Hematopoietic multipotent progenitor cell (in vitro differentiated cells): ENCODE results near the gene BMP8B. TPM values are rescaled to one million over a fixed set of nuclear protein-coding genes. Genes with fewer than 3 reads are reported as not detected.
A peak's percentile ranks its signal among the peaks of the same experiment; 100 is the strongest.

Source experiments
- DNase-seq, 3 donors: peaks; one replicate each; pipeline ENCODE4 v3.0.0-alpha.2; 2011 to 2015; ENCODE audit warnings: low read depth in 2 of 3, low spot score in 2 of 3
- total RNA-seq: library from RNA; depleted of rRNA; stranded (reverse); fragments of >200 nt; gene quantifications from one replicate; pipeline ENCODE4 v1.2.3, GENCODE V29; 2012

The BMP8B gene
- total RNA-seq, 1 donor: 0.27 TPM

DNA sequence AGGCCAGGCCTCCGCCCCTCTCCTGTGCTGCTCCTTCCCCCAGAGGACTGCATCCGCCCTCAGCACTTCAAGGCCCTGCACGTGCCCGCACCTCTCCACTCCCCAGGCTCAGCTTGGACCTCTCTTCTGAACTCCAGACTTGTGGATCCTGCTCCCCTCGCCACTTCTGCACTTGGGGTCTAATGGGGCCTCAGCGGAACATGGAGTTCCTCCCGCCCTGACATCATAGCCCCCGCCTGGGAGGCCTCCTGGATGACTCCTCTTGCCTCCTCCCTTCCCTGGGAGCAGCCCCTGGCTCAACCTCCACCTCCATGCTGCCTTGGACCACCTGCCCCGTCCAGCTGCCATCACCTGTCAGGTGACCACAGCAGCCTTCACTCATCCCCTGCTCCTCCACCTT lies 27.6 kb downstream of the BMP8B start:
- DNase-seq: no peak

DNA sequence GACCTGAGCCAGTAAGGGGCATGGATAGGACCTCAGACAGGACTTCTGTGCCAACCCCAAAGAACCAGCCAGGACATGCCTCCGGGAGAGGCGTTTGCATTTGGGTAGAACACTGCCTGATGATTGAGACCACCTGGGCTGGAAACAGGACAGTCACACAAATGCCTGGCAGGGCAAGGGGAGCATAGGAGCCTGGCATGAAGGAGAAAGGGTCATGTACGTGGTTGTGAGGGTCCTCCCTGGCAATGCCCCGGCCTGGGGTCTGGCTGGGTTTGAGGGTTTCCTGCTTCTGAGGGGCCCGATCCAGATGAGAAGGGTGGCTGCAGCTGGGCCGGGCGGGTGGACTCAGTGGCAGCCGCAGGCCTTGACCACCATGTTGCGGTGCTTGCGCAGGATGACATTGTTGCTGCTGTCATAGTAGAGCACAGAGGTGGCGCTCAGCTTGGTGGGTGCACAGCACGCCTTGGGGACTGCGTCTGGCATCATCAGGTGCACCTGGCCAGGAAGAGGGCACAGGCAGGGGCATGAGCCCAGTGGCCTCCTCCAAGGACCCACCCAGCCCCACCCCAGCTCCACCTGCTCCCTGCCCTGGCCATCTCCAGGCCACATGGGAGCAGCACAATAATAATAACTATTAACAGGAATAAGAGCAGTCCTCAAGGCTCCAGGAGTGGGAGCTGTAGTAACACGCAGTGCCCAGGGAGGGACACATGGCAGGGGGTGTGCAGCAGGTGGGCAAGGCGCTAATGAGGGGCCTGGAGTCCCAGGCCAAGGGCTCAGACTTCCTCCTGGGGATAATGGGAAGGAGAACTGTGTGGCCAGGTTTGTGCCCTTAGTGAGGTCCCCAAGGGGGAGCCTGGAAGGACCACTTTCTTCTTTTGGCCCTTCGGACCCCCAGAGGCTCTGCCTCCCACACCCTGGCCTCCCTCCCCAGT lies 28.3 kb downstream of the BMP8B start:
- DNase-seq: no peak

DNA sequence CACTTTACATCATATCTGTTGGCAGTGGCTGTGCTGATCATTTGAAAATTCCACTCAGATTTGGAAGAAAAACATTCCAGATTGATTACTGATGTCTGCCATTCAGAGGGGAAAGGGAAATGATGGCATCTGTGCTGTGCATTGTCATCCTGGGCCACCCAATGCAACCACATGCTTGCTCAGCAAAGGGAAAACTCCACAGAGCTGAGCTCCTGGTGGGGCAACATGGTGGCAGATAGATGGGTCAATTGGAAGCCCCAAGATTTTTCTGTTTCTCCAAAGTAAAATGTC lies 29.3 kb downstream of the BMP8B start:
- DNase-seq: no peak

DNA sequence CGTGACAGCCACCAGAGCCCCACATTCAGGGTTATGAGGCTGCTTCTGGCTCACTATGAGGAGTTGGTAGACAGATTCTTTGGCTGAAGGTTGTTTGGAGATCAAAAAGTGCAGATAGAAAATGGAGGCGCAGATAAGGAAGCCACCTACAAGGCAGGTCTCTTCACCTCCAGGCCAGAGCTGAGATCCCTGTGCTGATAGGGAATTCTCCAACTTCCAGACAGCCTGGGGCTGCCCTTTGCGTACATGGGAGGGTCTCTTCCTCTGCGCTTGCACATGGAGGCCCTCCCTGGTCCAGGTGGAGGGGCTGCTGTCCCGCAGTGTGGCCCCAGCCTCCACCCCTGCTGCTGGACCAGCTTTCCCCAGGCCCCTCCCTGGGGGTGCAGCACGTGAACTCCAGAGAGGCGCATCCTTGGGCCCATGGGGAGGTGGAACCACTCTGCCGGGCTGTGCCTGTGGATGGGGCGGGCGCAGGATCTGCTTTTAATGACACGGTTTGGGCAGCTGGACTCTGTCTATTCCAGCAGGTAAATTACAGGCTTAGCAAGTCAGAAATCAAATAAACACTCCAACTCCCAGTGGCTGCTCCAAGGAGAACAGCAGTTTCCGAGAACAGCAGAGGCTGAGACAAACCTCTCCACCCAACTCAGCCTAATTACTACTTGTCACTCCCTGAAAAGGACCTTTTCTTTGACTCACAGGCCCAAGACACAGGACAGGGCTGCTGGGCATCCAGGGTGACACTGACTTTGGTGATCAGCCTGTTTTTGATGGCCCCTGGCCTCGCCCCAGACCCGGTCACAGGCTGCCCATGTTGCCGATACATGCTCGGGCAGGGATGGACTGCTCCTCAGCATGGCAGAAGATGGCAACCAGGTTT lies 29.9 kb downstream of the BMP8B start:
- no peak for DNase-seq

DNA sequence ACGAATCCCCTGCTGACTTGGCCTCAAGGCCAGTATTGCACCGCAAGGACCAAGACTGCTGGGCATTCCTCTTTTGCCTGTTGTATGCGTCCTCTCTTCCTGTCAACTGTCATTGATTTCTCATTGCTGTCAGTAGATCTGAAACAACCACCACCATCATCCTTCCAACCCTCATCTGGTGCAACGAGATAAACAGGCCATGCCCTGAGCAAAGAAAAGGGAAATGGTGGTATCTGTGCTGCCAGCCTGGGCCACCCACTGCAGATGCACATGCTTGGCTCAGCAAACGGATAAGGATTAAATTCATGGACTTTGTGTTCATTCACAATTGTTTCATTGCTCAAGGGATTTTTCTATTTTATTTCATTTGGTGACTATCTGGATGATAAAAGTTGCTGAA lies 31.2 kb downstream of the BMP8B start:
- DNase-seq: peak in 2 of 3 donors; percentile 67 to 86

DNA sequence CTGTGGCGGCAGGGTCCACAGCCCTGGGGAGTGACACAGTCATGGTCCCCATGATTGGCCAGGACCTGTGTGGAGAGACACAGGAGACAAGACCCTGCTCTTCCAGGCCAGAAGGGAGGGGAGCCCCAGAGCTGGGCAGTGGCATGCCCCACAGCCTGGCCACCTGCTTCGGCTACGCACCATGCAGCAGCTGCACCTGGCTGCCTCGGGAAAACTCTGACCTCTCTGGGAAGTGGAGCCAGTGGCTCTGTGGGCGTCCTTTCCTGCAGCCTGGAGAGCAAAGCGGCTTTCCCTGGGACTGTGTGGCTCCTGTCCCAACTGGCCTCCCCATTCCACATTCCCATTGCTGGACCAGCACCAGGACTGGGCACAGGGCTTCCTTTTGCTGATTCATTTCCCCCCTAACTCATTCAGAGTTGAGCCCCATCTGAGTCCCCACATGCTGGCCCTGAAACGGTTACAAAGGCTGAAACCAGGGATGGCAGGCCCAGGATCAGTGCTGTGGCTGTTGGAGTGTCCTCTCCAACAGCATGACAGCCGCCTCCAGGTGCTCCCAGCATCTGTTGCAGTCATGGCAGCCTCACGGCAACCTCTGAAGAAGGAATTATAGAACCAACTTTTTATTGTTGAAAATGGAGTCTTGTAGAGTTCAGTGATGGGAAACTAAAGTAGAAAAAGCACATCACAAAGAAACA lies 32.6 kb downstream of the BMP8B start:
- no peak for DNase-seq

DNA sequence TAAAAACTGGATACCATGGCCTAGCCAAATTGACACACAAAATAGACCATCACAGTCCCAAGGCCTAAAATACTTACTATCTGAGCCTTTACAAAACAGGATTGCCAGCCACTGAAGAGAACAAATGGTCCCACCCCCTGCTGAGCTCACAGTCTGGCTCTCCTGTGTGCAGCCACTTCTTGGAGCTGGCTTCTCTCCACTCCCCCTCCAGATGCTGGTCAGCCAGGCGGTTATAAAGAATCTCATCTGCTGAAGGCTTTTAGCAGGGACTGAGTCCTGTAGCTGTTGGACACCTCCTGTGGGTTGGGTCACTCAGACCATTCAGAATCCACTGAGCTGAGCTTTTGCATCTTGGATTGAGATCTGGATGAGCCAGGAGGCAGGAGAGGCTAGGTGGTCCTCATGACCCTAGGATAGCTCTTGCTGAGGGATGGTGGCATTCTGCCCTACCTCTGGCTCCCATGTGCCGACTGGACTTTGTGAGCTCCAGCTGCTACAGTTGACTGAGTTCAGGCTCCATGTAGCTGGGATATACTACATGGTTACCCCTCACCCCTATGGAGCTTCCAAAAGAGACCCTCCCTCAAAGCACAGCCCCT lies 33.7 kb downstream of the BMP8B start:
- no peak for DNase-seq

DNA sequence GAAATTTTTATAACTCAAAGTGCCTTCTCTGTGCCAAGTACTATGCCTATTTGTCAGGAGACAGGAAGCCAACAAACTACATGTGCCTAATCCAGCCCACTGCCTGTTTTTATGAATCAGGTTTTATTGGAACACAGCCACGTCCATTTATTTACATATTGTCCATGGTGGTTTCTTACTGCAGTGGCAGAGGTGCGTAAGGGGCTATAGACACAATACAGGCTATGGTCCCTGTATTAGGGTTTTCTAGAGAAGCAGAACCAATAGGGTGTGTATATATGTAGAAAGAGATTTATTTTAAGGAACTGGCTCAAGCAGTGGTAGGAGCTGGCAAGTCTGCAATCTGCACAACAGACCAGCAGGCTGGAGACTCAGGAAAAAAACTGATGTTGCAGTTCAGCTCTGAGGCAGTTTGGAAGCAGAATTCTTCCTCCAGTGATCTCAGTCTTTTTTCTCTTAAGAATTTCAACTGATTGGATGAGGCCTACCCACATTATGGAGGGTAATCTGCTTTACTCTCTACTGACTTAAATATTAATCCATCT lies 34.6 kb downstream of the BMP8B start:
- DNase-seq: no peak

DNA sequence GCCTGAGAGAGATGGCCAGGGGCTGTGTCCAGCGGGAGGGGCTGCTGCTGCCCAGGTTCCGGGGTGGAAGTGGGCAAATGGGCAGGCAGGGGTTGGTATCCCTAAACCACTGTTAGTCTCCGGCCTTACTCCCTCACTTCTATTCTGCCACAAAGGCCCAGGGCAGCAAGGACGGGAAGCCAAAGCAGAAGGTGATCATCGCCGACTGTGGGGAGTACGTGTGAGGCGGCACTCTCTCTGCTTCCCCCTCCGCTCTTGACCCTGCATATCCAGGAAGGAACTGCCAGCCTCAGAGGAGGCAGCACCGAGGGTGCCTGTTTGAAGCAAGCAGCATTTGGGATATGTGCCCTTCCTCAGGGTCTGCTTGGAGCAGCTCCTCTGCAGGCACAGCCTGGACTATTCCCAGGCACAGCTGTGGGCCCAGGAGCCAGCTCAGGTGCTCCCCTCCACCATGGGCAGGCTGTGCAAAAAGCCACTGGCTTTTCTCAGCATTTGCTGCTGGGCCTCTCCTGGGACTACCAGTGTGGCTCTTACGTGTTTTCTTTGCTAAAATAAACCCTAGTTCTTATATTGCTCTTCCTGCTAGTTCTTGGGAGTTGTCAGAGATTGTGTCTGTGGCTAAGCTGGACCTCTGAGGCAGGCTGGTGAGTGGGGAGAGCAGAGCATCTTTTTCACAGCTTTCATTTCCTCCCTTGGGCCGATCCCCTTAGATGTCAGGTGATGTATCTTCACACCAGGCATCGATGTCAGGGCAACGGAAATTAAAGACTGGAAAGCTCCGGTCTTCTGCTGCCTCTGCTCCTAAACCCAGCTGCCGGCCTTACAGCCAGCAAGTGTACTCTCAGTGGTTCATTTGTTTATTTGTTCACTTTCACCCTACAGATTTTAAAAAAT lies 35.3 kb downstream of the BMP8B start:
- DNase-seq: no peak

DNA sequence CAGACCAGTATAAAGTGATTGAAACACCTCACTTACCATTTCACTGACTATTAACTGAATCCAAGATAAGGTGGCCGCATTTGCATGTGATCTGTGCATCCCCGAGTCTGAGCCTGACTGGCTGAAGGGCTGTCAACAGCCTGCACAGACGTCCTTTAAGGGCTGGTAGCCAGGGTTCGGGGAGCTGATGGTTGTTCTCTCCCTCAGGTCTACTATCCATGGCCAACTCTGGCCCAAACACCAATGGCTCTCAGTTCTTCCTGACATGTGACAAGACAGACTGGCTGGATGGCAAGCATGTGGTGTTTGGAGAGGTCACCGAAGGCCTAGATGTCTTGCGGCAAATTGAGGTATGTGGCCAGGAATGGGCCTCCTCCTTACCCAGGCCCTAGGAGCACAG lies 36.0 kb downstream of the BMP8B start:
- no peak for DNase-seq

DNA sequence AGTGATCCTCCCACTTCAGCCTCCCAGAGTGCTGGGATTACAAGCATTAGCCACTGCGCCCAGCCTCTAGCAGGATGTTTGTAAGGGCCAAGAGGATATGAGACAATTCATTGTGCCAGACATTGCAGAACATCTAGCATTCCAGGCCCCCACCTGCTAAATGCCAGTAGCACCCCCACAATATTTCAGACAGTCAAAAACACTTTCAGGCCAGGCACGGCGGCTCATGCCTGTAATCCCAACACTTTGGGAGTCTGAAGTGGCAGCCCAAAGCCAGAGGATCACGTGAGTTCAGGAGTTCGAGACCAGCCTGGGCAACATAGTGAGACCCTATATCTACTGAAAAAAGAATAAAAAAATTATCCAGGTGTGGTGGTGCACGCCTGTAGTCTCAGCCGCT lies 37.1 kb downstream of the BMP8B start:
- DNase-seq: no peak

DNA sequence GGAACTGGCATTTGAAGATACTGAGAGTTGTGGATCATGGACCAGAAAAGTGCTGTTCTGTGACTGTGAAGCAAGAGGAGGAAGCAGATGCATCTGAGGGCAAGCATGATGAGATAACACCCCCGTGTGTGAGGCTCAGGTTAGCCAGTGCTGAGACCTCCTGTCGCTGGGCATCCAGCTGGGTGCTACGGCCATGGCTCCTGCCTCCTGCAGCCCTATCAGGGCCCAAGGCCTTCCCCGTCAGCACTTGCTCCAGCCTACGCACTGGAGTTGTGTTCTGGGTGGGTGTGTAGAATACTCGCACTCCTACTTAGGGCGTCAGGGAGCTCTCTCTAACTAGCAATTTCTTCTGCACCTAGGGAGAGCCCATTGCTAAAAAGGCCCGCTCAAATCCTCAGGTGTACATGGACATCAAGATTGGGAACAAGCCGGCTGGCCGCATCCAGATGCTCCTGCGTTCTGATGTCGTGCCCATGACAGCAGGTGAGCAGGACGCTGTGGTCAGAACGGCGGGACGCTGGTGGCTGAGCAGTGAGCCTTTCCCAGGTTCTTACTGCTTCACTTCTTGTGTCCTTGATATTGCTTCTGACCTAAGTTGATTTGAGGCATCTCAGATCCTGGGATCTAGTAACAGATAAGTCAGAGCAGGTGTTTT lies 43.5 kb downstream of the BMP8B start:
- no peak for DNase-seq

DNA sequence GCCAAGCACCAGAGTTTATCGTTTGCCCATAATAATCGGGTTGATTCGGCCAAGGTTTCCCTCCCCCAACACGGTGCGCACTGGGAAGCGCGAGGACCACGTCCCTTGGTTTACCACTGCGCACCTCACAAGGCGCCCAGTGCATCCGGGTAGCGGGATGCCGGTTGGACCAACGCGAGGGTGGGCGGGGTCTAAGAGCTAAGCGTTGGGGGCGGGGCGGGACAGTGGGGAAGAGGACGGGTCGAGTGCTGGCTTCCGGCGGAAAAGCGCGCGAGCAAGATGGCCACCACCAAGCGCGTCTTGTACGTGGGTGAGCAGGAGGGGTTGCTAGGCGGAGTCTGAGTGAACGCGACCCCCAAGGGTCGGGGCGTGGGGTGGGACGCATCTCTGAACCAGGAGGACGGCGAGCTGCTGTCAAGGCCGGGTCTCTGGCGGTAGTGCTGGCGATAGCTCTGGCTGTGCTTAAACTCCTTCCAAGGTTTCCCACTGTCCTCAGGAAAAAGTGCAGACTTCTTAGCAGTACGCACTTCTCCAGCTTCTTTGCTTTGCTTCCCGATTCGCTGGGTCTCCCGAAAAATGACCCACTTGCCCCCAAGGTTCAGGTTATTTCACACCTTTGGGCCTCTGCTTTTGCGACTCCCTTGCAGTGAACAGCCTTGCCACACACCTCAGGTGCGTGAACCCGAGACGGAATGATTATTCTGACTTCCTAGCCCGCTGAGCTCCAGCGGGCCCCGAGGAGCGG lies 49.9 kb downstream of the BMP8B start, which contains the start of gene PPIE:
Gene PPIE (plus strand): TSS at position 261 of the 745 bp plus-strand sequence. CDS start 19 bp downstream, at position 280.
- peak; percentile 74 to 93 (median 89) for DNase-seq

DNA sequence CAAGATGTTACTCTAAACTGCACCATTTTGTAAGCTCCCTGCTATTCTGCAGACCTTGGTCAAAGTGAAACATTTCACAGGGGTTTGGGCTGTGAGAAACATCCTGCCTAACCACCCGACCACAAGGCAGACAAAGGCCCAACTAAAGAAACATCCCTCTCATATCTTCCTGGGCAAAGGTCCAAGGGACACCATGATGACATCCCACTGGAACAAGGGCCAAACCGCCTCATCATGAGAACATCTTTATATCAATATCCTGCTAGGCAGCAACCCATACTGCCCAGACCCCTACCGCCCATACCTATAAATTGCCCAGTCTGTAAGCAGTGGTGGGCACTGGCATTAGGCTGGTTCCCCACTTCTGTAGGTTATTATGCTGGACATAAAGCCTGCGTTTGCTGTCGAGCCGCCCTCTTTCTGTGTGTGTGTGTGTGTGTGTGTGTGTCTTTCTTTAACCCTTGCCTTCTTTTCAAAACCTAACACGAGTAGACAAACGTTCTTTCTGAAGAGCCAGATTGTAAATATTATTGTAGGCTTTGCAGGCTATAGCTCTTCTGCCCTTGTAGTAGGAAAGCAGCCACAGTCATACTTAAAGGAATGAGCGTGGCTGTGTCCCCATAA lies 51.0 kb downstream of the BMP8B start:
- no peak for DNase-seq

DNA sequence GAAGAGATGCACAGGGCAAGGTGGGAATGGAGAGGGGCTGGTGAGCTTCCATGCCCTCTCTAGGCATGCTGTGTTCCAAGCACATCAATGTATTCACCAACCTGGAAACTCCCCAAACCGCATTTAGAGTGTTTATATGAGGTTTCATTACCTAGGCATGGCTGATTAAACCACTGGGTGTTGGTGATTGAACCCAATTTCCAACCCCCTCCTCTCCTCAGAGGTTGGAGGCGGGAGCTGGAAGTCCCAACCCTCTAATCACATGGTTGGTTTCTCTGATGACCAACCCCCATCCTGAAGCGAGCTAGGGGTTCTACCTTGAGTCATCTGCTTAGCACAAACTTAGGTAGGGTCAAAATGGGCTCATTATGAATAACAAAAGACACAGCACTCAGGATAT lies 52.9 kb downstream of the BMP8B start:
- DNase-seq: no peak

DNA sequence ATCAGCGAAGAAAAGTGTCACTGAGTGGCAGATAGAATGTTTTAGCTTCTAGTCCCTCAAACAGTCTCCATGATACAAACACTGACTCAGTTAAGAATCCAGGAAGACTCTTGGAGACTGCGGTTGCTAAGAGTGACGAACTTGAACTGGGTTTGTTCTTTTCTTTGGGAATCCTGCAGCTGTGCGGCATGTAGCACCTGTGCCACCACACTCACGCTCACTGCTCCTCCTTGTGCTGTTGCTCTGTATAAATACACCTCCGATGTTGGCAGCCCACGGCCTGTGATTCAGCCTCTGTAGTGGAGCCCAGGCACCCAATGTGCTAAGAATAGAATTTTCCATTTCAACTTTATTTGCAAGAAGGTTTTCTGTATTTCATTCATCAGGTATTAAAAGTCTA lies 55.5 kb downstream of the BMP8B start:
- no peak for DNase-seq

DNA sequence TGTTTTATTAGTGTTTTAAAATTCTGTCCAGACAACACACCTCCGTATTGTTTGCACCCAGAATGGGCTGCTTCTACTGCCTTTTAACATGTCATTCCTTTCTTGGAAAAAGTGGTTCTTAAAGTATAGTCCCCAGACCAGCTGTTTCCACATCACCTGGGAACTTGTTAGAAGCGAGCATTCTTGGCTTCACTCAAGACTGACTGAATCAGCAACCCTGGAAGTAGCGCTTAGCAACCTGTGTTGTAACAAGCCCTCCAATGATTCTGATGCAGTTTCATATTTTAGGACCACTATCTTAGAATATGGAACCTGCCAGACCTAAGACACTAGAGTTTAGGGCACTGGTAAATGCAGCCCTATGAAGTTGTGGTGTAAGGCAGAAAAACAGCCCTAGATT lies 55.9 kb downstream of the BMP8B start:
- no peak for DNase-seq

DNA sequence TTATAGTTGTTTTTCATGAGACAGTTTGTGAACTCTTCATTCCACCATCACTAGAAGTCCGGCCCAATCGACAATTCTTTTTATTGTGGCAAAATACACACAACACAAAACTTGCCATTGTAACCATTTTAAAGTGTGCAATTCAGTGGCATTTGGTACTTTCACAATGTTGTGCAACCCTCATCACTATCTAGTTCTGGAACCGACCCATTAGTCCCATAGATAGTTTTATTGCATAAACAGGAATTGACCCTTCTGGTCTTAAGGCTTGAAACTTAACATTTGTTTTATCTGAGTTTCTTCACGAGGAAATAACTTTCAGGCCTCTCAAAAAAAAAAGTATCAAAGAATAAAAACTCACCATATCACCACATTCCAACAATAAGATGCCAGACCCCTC lies 58.8 kb downstream of the BMP8B start:
- DNase-seq: no peak
